ENCODE measurements around the gene PRRT4. TPM values are rescaled to one million over a fixed set of nuclear protein-coding genes. Genes with fewer than 3 reads are reported as not detected.

PRRT4 gene
- total and polyA plus RNA-seq, 3 donors from 2014 or later = 0.16 to 1.1 (median 1.1) TPM

GRCh38 chr7:128302139-128302538 is 59.4 kb downstream of the PRRT4 start:
- no peak for DNase-seq
- peaks cover 6% of the 10 kb centered on the region for H3K4me1 ChIP-seq
- no peaks in the 10 kb centered on the region for H3K9me3 ChIP-seq
- 44 to 51% methylated on average over 10 of the region's 10 CpGs for WGBS, 2 donors
- H3K36me3 ChIP-seq (ENCODE audit: low read depth, missing control alignments) = no peaks in the 10 kb centered on the region
- intact Hi-C loops (cut with DNase I; ENCODE audit: low total_unique reads) = no loop called here
- no peak for TF ChIP-seq POLR2A (IDR thresholded peaks at IDR 0.05)
- TF ChIP-seq CTCF (IDR thresholded peaks at IDR 0.05) = no peak
- H3K4me3 ChIP-seq = no peak overlapping the region
- H3K27ac ChIP-seq = no peak overlapping the region
- no peaks in the 10 kb centered on the region for H3K27me3 ChIP-seq

Small RNAs within 50 kb of the gene (small RNA-seq; reads per million reads assigned to genes)
- gene RNU7-27P = 0 reads per million in 2 donors

Other genes with a start within 250 kb of the PRRT4 start
- under 1 TPM; 0.31 to 0.55 TPM for gene LEP, start 120.4 kb downstream of the PRRT4 start, total RNA-seq
- 0.46 TPM for gene LEP, start 120.4 kb downstream of the PRRT4 start, polyA plus RNA-seq (ENCODE audit: insufficient read depth, low read depth, low replicate concordance)
- 10 to 100 TPM; 54.5 to 58.3 TPM for gene RBM28, start 17.8 kb downstream of the PRRT4 start, total RNA-seq
- gene RBM28, start 17.8 kb downstream of the PRRT4 start, polyA plus RNA-seq (ENCODE audit: insufficient read depth, low read depth, low replicate concordance) = 25.7 TPM
- gene IMPDH1, start 48.3 kb upstream of the PRRT4 start, total RNA-seq = 10 to 100 TPM; 48.3 to 64.5 TPM
- gene IMPDH1, start 48.3 kb upstream of the PRRT4 start, polyA plus RNA-seq (ENCODE audit: insufficient read depth, low read depth, low replicate concordance) = 32.3 TPM
- gene HILPDA, start 94.2 kb upstream of the PRRT4 start, total RNA-seq = 10 to 100 TPM; 34.3 to 44.8 TPM
- gene HILPDA, start 94.2 kb upstream of the PRRT4 start, polyA plus RNA-seq (ENCODE audit: insufficient read depth, low read depth, low replicate concordance) = 31.4 TPM
- gene METTL2B, start 115.1 kb upstream of the PRRT4 start, total RNA-seq = 10 to 100 TPM; 26.7 to 27.1 TPM
- 20.0 TPM for gene METTL2B, start 115.1 kb upstream of the PRRT4 start, polyA plus RNA-seq (ENCODE audit: insufficient read depth, low read depth, low replicate concordance)

All from testis (tissue), 3 donors.